ENCODE results near the gene RPS4Y1.

Gene RPS4Y1

DNA sequence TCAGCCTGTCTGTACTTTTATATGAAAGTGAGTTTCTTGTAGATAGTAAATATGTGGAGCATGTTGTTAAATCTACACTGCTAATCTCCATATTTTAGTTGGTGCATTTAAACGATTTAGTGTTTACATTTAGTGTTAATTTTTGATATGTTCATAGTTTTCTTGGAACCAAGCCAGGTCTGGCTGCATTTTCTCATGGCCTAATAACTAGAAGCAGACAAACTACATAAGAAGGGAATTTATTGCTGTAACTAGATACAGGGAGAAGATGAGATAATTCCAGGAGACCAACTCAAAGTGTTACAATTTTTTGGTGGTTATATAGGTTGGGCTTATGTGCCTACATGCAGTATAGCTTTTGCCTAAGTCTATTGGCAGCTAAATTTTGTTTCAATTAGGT lies 32.8 kb downstream of the RPS4Y1 start:
- DNase-seq (ENCODE audit: extremely low read depth, low read depth) = no peak

DNA sequence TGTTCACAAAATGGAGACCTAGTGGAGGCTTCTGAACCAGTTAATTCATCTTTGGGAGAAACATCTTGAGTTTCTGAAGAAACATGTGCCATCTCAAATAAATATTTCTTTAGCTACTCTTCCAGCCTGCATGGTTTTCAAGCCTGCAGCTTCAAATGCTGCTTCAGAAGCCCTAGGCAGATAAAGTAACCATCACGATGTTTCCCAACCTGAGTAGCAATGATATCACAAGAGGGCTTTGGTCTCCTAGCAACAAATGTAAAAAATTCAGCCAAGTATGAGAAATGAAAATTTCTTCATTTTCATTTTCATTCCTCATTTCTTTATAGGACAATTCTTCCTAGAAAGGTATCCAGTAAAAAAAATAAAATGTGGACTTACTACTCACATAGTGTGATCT lies 42.2 kb downstream of the RPS4Y1 start:
- TF ChIP-seq, protein P1, sequence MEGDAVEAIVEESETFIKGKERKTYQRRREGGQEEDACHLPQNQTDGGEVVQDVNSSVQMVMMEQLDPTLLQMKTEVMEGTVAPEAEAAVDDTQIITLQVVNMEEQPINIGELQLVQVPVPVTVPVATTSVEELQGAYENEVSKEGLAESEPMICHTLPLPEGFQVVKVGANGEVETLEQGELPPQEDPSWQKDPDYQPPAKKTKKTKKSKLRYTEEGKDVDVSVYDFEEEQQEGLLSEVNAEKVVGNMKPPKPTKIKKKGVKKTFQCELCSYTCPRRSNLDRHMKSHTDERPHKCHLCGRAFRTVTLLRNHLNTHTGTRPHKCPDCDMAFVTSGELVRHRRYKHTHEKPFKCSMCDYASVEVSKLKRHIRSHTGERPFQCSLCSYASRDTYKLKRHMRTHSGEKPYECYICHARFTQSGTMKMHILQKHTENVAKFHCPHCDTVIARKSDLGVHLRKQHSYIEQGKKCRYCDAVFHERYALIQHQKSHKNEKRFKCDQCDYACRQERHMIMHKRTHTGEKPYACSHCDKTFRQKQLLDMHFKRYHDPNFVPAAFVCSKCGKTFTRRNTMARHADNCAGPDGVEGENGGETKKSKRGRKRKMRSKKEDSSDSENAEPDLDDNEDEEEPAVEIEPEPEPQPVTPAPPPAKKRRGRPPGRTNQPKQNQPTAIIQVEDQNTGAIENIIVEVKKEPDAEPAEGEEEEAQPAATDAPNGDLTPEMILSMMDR (IDR thresholded peaks at IDR 0.05; ENCODE audit: low read depth, low read length) = no peak

More for the DNA sequence above, 32.8 kb downstream of the RPS4Y1 start:
- TF ChIP-seq, protein P1 (IDR thresholded peaks at IDR 0.05; ENCODE audit: low read depth, low read length) = no peak

DNA sequence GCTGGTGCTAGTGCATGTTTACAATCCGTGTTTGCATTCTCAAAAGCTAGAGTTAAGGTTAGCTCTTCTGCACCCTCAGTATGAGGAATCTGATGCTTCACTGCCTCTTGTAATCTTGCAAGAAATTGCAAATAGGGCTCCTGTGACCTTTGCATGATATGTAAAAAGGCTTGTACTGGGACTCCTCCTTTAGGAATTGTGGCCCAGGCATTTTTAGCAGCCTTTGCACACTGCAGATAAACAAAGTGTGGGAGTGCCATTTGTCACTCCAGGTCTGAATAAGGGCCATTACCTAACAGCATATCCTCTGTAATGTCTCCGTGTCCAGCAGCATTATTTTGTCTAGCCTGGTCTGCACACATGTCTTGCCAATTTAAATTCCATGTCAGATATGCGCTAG lies 44.5 kb downstream of the RPS4Y1 start:
- TF ChIP-seq, protein P1 (IDR thresholded peaks at IDR 0.05; ENCODE audit: low read depth, low read length) = no peak
- DNase-seq (ENCODE audit: extremely low read depth, low read depth) = no peak

More for the DNA sequence above, 42.2 kb downstream of the RPS4Y1 start:
- DNase-seq (ENCODE audit: extremely low read depth, low read depth) = no peak

DNA sequence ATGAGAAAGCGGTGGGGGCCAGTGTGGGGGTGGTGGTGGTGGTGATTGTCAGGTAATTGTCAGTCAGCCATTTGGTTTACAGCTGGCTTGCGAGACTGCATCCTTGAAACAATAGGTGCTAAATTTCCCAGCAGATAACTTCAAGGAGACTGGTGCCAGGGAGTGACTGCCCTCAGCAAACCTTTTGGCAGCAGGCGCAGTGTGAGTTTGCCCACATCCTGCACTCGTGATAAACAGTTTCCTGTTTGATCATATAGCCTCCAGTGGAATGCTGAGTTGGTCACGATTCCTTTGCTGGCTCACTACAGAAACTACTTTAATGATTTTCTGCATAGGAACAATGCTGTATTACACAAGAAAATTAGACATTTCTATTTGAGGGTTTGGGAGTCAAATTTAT lies 46.0 kb downstream of the RPS4Y1 start:
- no peak for DNase-seq (ENCODE audit: extremely low read depth, low read depth)
- TF ChIP-seq, protein P1 (IDR thresholded peaks at IDR 0.05; ENCODE audit: low read depth, low read length) = no peak

DNA sequence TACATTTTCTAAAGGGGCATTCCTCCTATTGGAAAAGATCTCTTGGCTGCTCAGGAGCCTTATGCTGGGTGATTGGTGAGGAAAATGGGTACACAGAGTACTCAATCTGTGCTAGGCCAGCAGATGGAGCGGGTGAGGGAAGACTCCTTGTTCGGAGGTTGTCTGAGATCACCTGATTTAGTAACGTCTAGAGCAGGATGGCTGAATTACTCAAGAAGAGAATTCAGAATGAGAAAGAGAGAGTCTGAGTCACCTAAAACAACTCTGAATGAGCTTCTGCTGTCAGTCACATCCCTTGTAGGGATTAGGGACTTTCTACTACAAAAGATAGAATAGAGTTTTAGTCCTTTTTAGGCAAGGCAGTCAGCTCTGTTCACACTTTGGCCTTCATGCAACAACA lies 46.6 kb downstream of the RPS4Y1 start:
- TF ChIP-seq, protein P1 (IDR thresholded peaks at IDR 0.05; ENCODE audit: low read depth, low read length) = no peak
- DNase-seq (ENCODE audit: extremely low read depth, low read depth) = no peak

DNA sequence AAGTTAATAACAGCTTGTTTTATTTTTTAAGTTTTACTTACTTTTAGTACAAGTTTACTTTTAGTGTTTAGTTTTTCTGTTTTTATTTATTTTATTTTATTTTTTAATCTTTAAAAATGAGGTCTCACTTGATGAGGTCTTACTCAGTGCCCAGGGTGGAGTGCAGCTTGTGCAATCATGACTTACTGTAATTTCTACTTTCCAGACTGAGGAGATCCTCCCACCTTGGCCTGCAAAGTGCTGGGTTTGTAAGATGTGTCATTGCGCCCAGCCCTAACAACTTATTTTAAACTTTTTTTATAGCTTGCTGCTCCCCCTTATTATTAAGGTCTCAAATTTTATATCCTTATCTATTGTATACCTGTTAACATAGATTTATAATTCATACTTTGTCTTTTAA lies 52.1 kb downstream of the RPS4Y1 start:
- TF ChIP-seq, protein P1 (IDR thresholded peaks at IDR 0.05; ENCODE audit: low read depth, low read length) = no peak
- DNase-seq (ENCODE audit: extremely low read depth, low read depth) = no peak

DNA sequence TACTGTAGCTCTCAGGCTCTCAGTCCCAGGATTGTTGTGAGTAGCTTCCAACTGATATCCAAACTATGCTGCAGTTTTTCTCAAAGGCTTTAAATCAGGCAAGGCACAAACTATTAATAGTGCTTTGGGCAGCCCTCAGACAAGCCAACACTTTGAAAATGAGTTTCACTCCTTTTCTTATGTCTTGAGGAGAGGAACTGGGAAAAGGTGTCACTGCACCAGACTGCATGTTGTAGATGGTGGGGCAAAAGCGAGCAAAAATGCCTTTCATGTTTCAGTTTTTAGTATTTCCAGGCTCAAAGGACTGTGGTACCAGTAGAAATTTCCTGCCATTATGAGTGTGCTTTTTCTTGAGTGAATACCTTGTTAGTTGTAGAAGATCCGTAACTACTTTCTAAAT lies 54.6 kb downstream of the RPS4Y1 start:
- TF ChIP-seq, protein P1 (IDR thresholded peaks at IDR 0.05; ENCODE audit: low read depth, low read length) = no peak
- DNase-seq (ENCODE audit: extremely low read depth, low read depth) = no peak

All from AG09319 (cell line).